ENCODE data around the gene OR2T27.

DNA sequence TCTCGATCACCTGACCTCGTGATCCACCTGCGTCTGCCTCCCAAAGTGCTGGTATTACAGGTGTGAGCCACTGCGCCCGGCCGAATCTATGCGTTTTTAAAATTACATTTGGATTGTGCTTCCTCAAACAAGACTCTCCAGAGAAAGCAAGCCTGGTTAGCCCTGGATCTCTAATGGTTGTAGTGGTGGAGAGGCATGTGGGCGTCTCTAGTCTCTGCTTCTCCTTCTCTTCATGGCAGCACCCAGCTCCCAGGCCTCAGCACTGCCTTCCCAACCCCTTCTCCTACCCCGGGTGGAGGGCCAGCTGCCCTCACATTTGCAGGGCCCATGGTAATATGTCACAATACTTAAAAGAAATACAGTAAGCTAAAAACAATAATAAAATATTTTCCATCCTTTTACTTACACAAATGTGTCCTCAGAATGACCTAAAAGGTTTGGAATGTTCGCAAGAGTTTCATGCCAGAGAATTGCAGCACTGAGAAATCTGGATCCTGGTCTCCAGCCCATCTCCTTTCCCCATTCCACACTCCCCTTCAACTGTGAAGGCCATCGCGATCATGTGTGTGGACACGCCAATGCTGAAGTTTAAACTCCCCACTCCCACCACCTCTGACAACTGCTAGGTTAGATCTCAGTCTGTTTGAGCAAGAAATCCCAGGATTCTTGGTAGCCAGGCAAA lies 40.3 kb upstream of the OR2T27 start:
- no peak for TF ChIP-seq CTCF (IDR thresholded peaks at IDR 0.05; ENCODE audit: insufficient read depth, low read depth, low read length)
- no peak for TF ChIP-seq EZH2 (IDR thresholded peaks at IDR 0.05; ENCODE audit: insufficient read depth, low read length)
